Activated CD8-positive, alpha-beta memory T cell treated with anti-CD3 and anti-CD28 coated beads for 24 hours (primary cell): ENCODE data around the gene TF.
A peak's percentile ranks its signal among the peaks of the same experiment; 100 is the strongest.

ENCODE experiments used
- DNase-seq: peaks from one replicate; pipeline ENCODE4 v3.0.0-alpha.2; 2020

Gene TF

GRCh38 chr3:133837487-133838295 is 91.5 kb downstream of the TF start:
- DNase-seq, result peak; percentile 43

- DNase-seq, result no peak
These were observed 92.2 kb downstream of the TF start for GRCh38 chr3:133838296-133838789.

- DNase-seq, result no peak
These were observed 93.0 kb downstream of the TF start for GRCh38 chr3:133838916-133839800.

GRCh38 chr3:133840055-133840737 is 94.0 kb downstream of the TF start:
- no peak for DNase-seq

GRCh38 chr3:133840767-133841166 is 94.6 kb downstream of the TF start:
- DNase-seq, result no peak

- no peak for DNase-seq
These were observed 95.0 kb downstream of the TF start for GRCh38 chr3:133841196-133841595.

GRCh38 chr3:133842158-133842557 is 96.0 kb downstream of the TF start:
- DNase-seq, result no peak

- no peak for DNase-seq
These were observed 97.4 kb downstream of the TF start for GRCh38 chr3:133843634-133844033.

GRCh38 chr3:133845127-133845526 is 98.9 kb downstream of the TF start:
- no peak for DNase-seq
